Measurements from ENCODE around the gene MEGF6. TPM values are rescaled to one million over a fixed set of nuclear protein-coding genes. Genes with fewer than 3 reads are reported as not detected.

Gene MEGF6
- total and polyA plus RNA-seq, 2 experiments from 2014 or later: 11.6 to 21.9 TPM

GRCh38 chr1:3652548-3653285, 41.4 kb upstream of the MEGF6 start:
- no peak overlapping the region for H3K4me3 ChIP-seq
- H3K27ac ChIP-seq: no peak overlapping the region
- no peak for TF ChIP-seq EZH2phosphoT487 (IDR thresholded peaks at IDR 0.05; ENCODE audit: low read depth, severe bottlenecking, unreplicated experiment)
- no peak for TF ChIP-seq EZH2 (IDR thresholded peaks at IDR 0.05; ENCODE audit: borderline replicate concordance)
- TF ChIP-seq, protein P1, sequence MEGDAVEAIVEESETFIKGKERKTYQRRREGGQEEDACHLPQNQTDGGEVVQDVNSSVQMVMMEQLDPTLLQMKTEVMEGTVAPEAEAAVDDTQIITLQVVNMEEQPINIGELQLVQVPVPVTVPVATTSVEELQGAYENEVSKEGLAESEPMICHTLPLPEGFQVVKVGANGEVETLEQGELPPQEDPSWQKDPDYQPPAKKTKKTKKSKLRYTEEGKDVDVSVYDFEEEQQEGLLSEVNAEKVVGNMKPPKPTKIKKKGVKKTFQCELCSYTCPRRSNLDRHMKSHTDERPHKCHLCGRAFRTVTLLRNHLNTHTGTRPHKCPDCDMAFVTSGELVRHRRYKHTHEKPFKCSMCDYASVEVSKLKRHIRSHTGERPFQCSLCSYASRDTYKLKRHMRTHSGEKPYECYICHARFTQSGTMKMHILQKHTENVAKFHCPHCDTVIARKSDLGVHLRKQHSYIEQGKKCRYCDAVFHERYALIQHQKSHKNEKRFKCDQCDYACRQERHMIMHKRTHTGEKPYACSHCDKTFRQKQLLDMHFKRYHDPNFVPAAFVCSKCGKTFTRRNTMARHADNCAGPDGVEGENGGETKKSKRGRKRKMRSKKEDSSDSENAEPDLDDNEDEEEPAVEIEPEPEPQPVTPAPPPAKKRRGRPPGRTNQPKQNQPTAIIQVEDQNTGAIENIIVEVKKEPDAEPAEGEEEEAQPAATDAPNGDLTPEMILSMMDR (IDR thresholded peaks at IDR 0.05; ENCODE audit: poor library complexity): no peak
- peak overlapping the region; percentile 95 for H3K4me2 ChIP-seq
- no peaks in the 10 kb centered on the region for H3K36me3 ChIP-seq (replicated peaks; ENCODE audit: insufficient read depth, low read depth)
- H4K20me1 ChIP-seq (ENCODE audit: insufficient read depth, poor library complexity, severe bottlenecking): no peaks in the 10 kb centered on the region
- H3K9me2 ChIP-seq (replicated peaks; ENCODE audit: insufficient read depth): no peaks in the 10 kb centered on the region
- 6% methylated on average over 44 of the region's 68 CpGs for WGBS (ENCODE audit: low lambda C conversion rate, missing lambda C conversion rate)
- no peak overlapping the region for H2AFZ ChIP-seq
- no peaks in the 10 kb centered on the region for H3K9me3 ChIP-seq (ENCODE audit: low read depth)
- peaks cover 11% of the 10 kb centered on the region for H3K79me2 ChIP-seq
- no peak for DNase-seq (ENCODE audit: low spot score)
- H3K27me3 ChIP-seq: peaks cover 65% of the 10 kb centered on the region
- H3K4me1 ChIP-seq (ENCODE audit: insufficient read depth): peaks cover 8% of the 10 kb centered on the region

GRCh38 chr1:3651930-3652547, 40.7 kb upstream of the MEGF6 start, which contains the start of gene TP73:
TSS of gene TP73 (plus strand) at chr1:3652516. CDS start at chr1:3682366, 29,850 bp downstream.
- Histone ChIP-seq H3K27ac (no peak within 1 kb of the TSS), H3K27me3 (peaks cover 65% of the 10 kb centered on the region), H3K4me2 (peak within 1 kb of the TSS; percentile 95)

GRCh38 chr1:3651026-3651929, 40.0 kb upstream of the MEGF6 start:
- no peaks in the 10 kb centered on the region for H3K9me3 ChIP-seq (ENCODE audit: low read depth)
- H3K36me3 ChIP-seq (replicated peaks; ENCODE audit: insufficient read depth, low read depth): no peaks in the 10 kb centered on the region
- peak overlapping the region; percentile 31 for H2AFZ ChIP-seq
- TF ChIP-seq, protein P1 (IDR thresholded peaks at IDR 0.05; ENCODE audit: poor library complexity): no peak
- peak; percentile 99 for TF ChIP-seq EZH2 (IDR thresholded peaks at IDR 0.05; ENCODE audit: borderline replicate concordance)
- TF ChIP-seq EZH2phosphoT487 (IDR thresholded peaks at IDR 0.05; ENCODE audit: low read depth, severe bottlenecking, unreplicated experiment): peak; percentile 81
- no peaks in the 10 kb centered on the region for H3K9me2 ChIP-seq (replicated peaks; ENCODE audit: insufficient read depth)
- no peaks in the 10 kb centered on the region for H4K20me1 ChIP-seq (ENCODE audit: insufficient read depth, poor library complexity, severe bottlenecking)
- peaks cover 60% of the 10 kb centered on the region for H3K27me3 ChIP-seq
- DNase-seq (ENCODE audit: low spot score): no peak
- peak overlapping the region; percentile 95 for H3K4me2 ChIP-seq
- H3K79me2 ChIP-seq: peaks cover 11% of the 10 kb centered on the region
- peaks cover 8% of the 10 kb centered on the region for H3K4me1 ChIP-seq (ENCODE audit: insufficient read depth)
- H3K4me3 ChIP-seq: no peak overlapping the region
- 3% methylated on average over 69 of the region's 83 CpGs for WGBS (ENCODE audit: low lambda C conversion rate, missing lambda C conversion rate)
- no peak overlapping the region for H3K27ac ChIP-seq

More at GRCh38 chr1:3651930-3652547, 40.7 kb upstream of the MEGF6 start, which contains the start of gene TP73:
- peak; percentile 38 for DNase-seq (ENCODE audit: low spot score)
- peaks cover 11% of the 10 kb centered on the region for H3K79me2 ChIP-seq
- H3K4me1 ChIP-seq (ENCODE audit: insufficient read depth): peaks cover 8% of the 10 kb centered on the region
- no peaks in the 10 kb centered on the region for H4K20me1 ChIP-seq (ENCODE audit: insufficient read depth, poor library complexity, severe bottlenecking)
- no peaks in the 10 kb centered on the region for H3K9me3 ChIP-seq (ENCODE audit: low read depth)
- H2AFZ ChIP-seq: peak within 1 kb of the TSS; percentile 31
- no peak within 1 kb of the TSS for H3K4me3 ChIP-seq
- under 1% methylated on average over 24 of the region's 80 CpGs for WGBS (ENCODE audit: low lambda C conversion rate, missing lambda C conversion rate)
- no peaks in the 10 kb centered on the region for H3K9me2 ChIP-seq (replicated peaks; ENCODE audit: insufficient read depth)
- peak; percentile 79 for TF ChIP-seq EZH2phosphoT487 (IDR thresholded peaks at IDR 0.05; ENCODE audit: low read depth, severe bottlenecking, unreplicated experiment)
- no peak for TF ChIP-seq EZH2 (IDR thresholded peaks at IDR 0.05; ENCODE audit: borderline replicate concordance)
- H3K36me3 ChIP-seq (replicated peaks; ENCODE audit: insufficient read depth, low read depth): no peaks in the 10 kb centered on the region

All from hepatocyte (in vitro differentiated cells).